SK-N-SH treated with all-trans-retinoic acid at 6 μM for 48 hours (cell line): ENCODE results near the gene PVALEF.

Experiments
- ATAC-seq: fragments of 200-7000 bp; cut with Tn5 transposase; 3 replicates; pipeline ENCODE4 v1.9.1; 2020; ENCODE audit warnings: mild to moderate bottlenecking, moderate library complexity
- ARNTL ChIP-seq: fragments of 450-650 bp; formaldehyde crosslinking; IDR thresholded peaks from 2 replicates; pipeline ENCODE4 v1.5.0; 2020; ENCODE audit warnings: low read depth, mild to moderate bottlenecking, moderate library complexity, borderline replicate concordance
- BACH2 ChIP-seq: fragments of 250-450 bp; sonication (Bioruptor Pico); IDR thresholded peaks from 2 replicates; pipeline ENCODE4 v1.9.0; 2021; ENCODE audit warnings: mild to moderate bottlenecking, borderline replicate concordance
- CREB5 ChIP-seq: fragments of 250-450 bp; sonication (Bioruptor Pico); IDR thresholded peaks from 2 replicates; pipeline ENCODE4 v1.5.1; 2020; ENCODE audit warnings: low read depth, mild to moderate bottlenecking, moderate library complexity
- CSDC2 ChIP-seq: fragments of 250-450 bp; sonication (Bioruptor Pico); IDR thresholded peaks from 2 replicates; pipeline ENCODE4 v1.5.0; 2020; ENCODE audit warnings: mild to moderate bottlenecking, moderate library complexity
- GLIS3 ChIP-seq: fragments of 250-450 bp; sonication (Bioruptor Pico); IDR thresholded peaks from 2 replicates; pipeline ENCODE4 v1.5.0; 2020; ENCODE audit warnings: mild to moderate bottlenecking, moderate library complexity
- OSR1 ChIP-seq: fragments of 250-450 bp; sonication (Bioruptor Pico); IDR thresholded peaks from 2 replicates; pipeline ENCODE4 v1.8.0; 2022; ENCODE audit warnings: moderate library complexity, mild to moderate bottlenecking, inconsistent platforms
- PATZ1 ChIP-seq: fragments of 250-450 bp; sonication (Bioruptor Pico); IDR thresholded peaks from 2 replicates; pipeline ENCODE4 v1.8.0; 2020; ENCODE audit warnings: mild to moderate bottlenecking, moderate library complexity, borderline replicate concordance
- POU6F1 ChIP-seq: fragments of 250-450 bp; sonication (Bioruptor Pico); IDR thresholded peaks from 2 replicates; pipeline ENCODE4 v1.8.0; 2021; ENCODE audit warnings: low read depth, mild to moderate bottlenecking, moderate library complexity, borderline replicate concordance
- PPARA ChIP-seq: fragments of 250-450 bp; sonication (Bioruptor Pico); IDR thresholded peaks from 2 replicates; pipeline ENCODE4 v1.5.0; 2020; ENCODE audit warnings: mild to moderate bottlenecking, borderline replicate concordance
- RARB ChIP-seq: fragments of 250-450 bp; sonication (Bioruptor Pico); IDR thresholded peaks from 2 replicates; pipeline ENCODE4 v1.8.0; 2021; ENCODE audit warnings: mild to moderate bottlenecking, moderate library complexity
- SNAI2 ChIP-seq: fragments of 250-450 bp; sonication (Bioruptor Pico); IDR thresholded peaks from 2 replicates; pipeline ENCODE4 v1.5.0; 2020; ENCODE audit warnings: mild to moderate bottlenecking, moderate library complexity
- TCF4 ChIP-seq: fragments of 250-450 bp; sonication (Bioruptor Pico); IDR thresholded peaks from 2 replicates; pipeline ENCODE4 v1.8.0; 2021; ENCODE audit warnings: mild to moderate bottlenecking, moderate library complexity, borderline replicate concordance
- TSHZ2 ChIP-seq: fragments of 250-450 bp; sonication (Bioruptor Pico); IDR thresholded peaks from 2 replicates; pipeline ENCODE4 v1.5.0; 2020; ENCODE audit warnings: mild to moderate bottlenecking, moderate library complexity
- ZC3H10 ChIP-seq: fragments of 250-450 bp; sonication (Bioruptor Pico); IDR thresholded peaks from 2 replicates; pipeline ENCODE4 v1.5.1; 2021; ENCODE audit warnings: mild to moderate bottlenecking, moderate library complexity
- ZFP3 ChIP-seq: fragments of 250-450 bp; sonication (Bioruptor Pico); IDR thresholded peaks from 2 replicates; pipeline ENCODE4 v1.5.0; 2020; ENCODE audit warnings: mild to moderate bottlenecking, moderate library complexity
- ZNF565 ChIP-seq: fragments of 450-650 bp; formaldehyde crosslinking; conservative IDR thresholded peaks from 2 replicates; pipeline ENCODE4 v1.5.0; 2020; ENCODE audit warnings: low read depth, mild to moderate bottlenecking, moderate library complexity
- ZNF70 ChIP-seq: fragments of 450-650 bp; formaldehyde crosslinking; IDR thresholded peaks from 2 replicates; pipeline ENCODE4 v1.5.0; 2020; ENCODE audit warnings: mild to moderate bottlenecking, moderate library complexity
- ZNF8 ChIP-seq: fragments of 450-650 bp; formaldehyde crosslinking; IDR thresholded peaks from 2 replicates; pipeline ENCODE4 v1.5.0; 2020; ENCODE audit warnings: mild to moderate bottlenecking, moderate library complexity

PVALEF gene

GRCh38 chr17:81170727-81171494 is 5.6 kb downstream of the PVALEF start:
- ATAC-seq, result no peak
- no peak for TF ChIP-seq PATZ1 (CRISPR knock-in tag)
- no peak for TF ChIP-seq SNAI2 (CRISPR knock-in tag)

- ATAC-seq, result no peak
Observed at GRCh38 chr17:81171941-81172340, 6.6 kb downstream of the PVALEF start.

More at GRCh38 chr17:81171941-81172340, 6.6 kb downstream of the PVALEF start:
- TF ChIP-seq POU6F1 (CRISPR knock-in tag) (no peak), ZNF8 (no peak), ZFP3 (no peak), PATZ1 (CRISPR knock-in tag) (no peak), ARNTL (no peak), RARB (CRISPR knock-in tag) (no peak), GLIS3 (no peak), ZC3H10 (CRISPR knock-in tag) (no peak), CSDC2 (CRISPR knock-in tag) (no peak), TSHZ2 (no peak), BACH2 (no peak), TCF4 (CRISPR knock-in tag) (no peak), OSR1 (CRISPR knock-in tag) (no peak), ZNF565 (no peak), CREB5 (CRISPR knock-in tag) (no peak), PPARA (no peak), ZNF70 (CRISPR knock-in tag) (no peak)
